GM23338 (cell line): ENCODE results near the gene SETBP1.

Experiments used
- CTCF ChIP-seq, 2 experiments: fragments of 200-600 bp in 1 of 2; sonication (generic) in 1 of 2; conservative IDR thresholded peaks; 2 replicates each; pipeline versions ENCODE4 v1.5.1 to v1.6.1; 2016 to 2017; ENCODE audit warnings: antibody characterized with exemption in 2 of 2, low read depth in 2 of 2, mild to moderate bottlenecking in 2 of 2, moderate library complexity in 1 of 2
- EZH2 ChIP-seq: fragments of 200-600 bp; sonication (generic); IDR thresholded peaks from one replicate; pipeline ENCODE4 v1.8.0; 2017; ENCODE audit warnings: antibody characterized with exemption, mild to moderate bottlenecking, low read depth; ENCODE audit not compliant: unreplicated experiment
- POLR2AphosphoS5 ChIP-seq: IDR thresholded peaks from 2 replicates; pipeline ENCODE4 v1.6.1; 2016; ENCODE audit warnings: antibody characterized with exemption, low read depth

- no peak for TF ChIP-seq CTCF (conservative IDR thresholded peaks at IDR 0.05; ENCODE audit: low read depth in 2 of 2)
- TF ChIP-seq EZH2: no peak
- TF ChIP-seq POLR2AphosphoS5: no peak
Measured at GRCh38 chr18:44849361-44849760, 168.7 kb downstream of the SETBP1 start.
